Motor neuron (in vitro differentiated cells): ENCODE measurements around the gene RNF213. TPM values are rescaled to one million over a fixed set of nuclear protein-coding genes. Genes with fewer than 3 reads are reported as not detected.
A peak's percentile ranks its signal among the peaks of the same experiment; 100 is the strongest.

ENCODE experiments used
- ATAC-seq, 8 experiments: fragments of 200-7000 bp; cut with Tn5 transposase; replicated peaks in 6 of 8; 2 replicates each; pipeline ENCODE4 v1.8.0; 2021; ENCODE audit warnings: mild to moderate bottlenecking in 8 of 8, moderate library complexity in 8 of 8
- H3K27ac ChIP-seq, 2 donors: fragments of 250-450 bp; sonication (Bioruptor Pico); 2 replicates each; pipeline ENCODE4 v1.9.0; 2021; ENCODE audit warnings: antibody characterized with exemption in 2 of 2, mild to moderate bottlenecking in 2 of 2, moderate library complexity in 1 of 2
- H3K4me1 ChIP-seq, 2 donors: fragments of 250-450 bp; sonication (Bioruptor Pico); replicated peaks in 1 of 2; 2 replicates each; pipeline ENCODE4 v1.6.1; 2021; ENCODE audit warnings: antibody characterized with exemption in 2 of 2, mild to moderate bottlenecking in 2 of 2, moderate library complexity in 1 of 2
- H3K4me3 ChIP-seq, 5 donors: fragments of 250-450 bp; sonication (Bioruptor Pico); 2 replicates each; pipeline ENCODE4 v1.9.0; 2021; ENCODE audit warnings: antibody characterized with exemption in 5 of 5, mild to moderate bottlenecking in 5 of 5, moderate library complexity in 4 of 5
- WGBS, 10 experiments: fragments of 450-650 bp; shearing (Covaris generic); methylation state at CpG; one replicate each; pipeline ENCODE4 v1.0.0; 2022; 5-methylcytosine and 5-hydroxymethylcytosine counted together
- in situ Hi-C, 9 experiments: fragments of 400-800 bp; cut with MboI; loops; one replicate each; pipeline ENCODE4 v1.15.0; 2021; ENCODE audit warnings: low sequenced_read_pairs in 9 of 9, low pct_unique_long_range_greater_than_20kb in 2 of 9; ENCODE audit not compliant: unreplicated experiment in 9 of 9
- total RNA-seq, 8 experiments: library from RNA; unstranded; fragments of 300-600 nt; gene quantifications; 2 replicates each; pipeline versions ENCODE4 v1.2.3 to v1.2.4, GENCODE V29; 2022

Gene RNF213
- total RNA-seq, 8 experiments from 2014 or later = 9.2 to 161 (median 29.6) TPM

GRCh38 chr17:80437532-80437931 lies 176.9 kb downstream of the RNF213 start:
- no peak overlapping the region for H3K4me3 ChIP-seq
- no peak for ATAC-seq
- 64 to 100% (median 78%) methylated on average over 1 to 7 of the region's 10 CpGs; no CpG with 5 or more reads in 3 of the 10 experiments for WGBS, 10 experiments
- H3K4me1 ChIP-seq = peaks cover 6 to 10% of the 10 kb centered on the region in 2 donors
- in situ Hi-C loops = loop anchor here in 4 of 9 experiments (10.0 to 25.0 kb wide), 2 partner anchors 547 to 550 kb away; partner anchors contain the start of gene CHMP6 (in 2 of the 4)
- no peak overlapping the region for H3K27ac ChIP-seq

GRCh38 chr17:80438806-80439205 lies 178.2 kb downstream of the RNF213 start:
- Histone ChIP-seq H3K4me3 (no peak overlapping the region), H3K27ac (no peak overlapping the region), H3K4me1 (peaks cover 8 to 11% of the 10 kb centered on the region in 2 donors)
- in situ Hi-C loops = loop anchor here in 4 of 9 experiments (10.0 to 25.0 kb wide), 2 partner anchors 546 to 548 kb away; partner anchors contain the start of gene CHMP6 (in 2 of the 4)
- ATAC-seq = peak in 1 of 8 experiments; percentile 4
- WGBS, 10 experiments = 40% methylated on average over 1 of the region's 5 CpGs; no CpG with 5 or more reads in 9 of the 10 experiments

GRCh38 chr17:80439499-80439898 lies 178.8 kb downstream of the RNF213 start:
- peak in 5 of 8 experiments; percentile 19 to 52 (median 39) for ATAC-seq
- Histone ChIP-seq H3K4me1 (peaks cover 15 to 17% of the 10 kb centered on the region in 2 donors), H3K27ac (no peak overlapping the region), H3K4me3 (no peak overlapping the region)
- in situ Hi-C loops = loop anchor here in 4 of 9 experiments (10.0 to 25.0 kb wide), 2 partner anchors 545 to 548 kb away; partner anchors contain the start of gene CHMP6 (in 2 of the 4)
- 17 to 80% (median 40%) methylated on average over 1 to 4 of the region's 9 CpGs; no CpG with 5 or more reads in 2 of the 10 experiments for WGBS, 10 experiments

GRCh38 chr17:80441133-80441578 lies 180.5 kb downstream of the RNF213 start:
- Histone ChIP-seq H3K4me3 (no peak overlapping the region), H3K27ac (no peak overlapping the region), H3K4me1 (peaks cover 27 to 29% of the 10 kb centered on the region in 2 donors)
- WGBS, 10 experiments = 0% methylated on average over 1 to 2 of the region's 14 CpGs; no CpG with 5 or more reads in 8 of the 10 experiments
- ATAC-seq = peak in 5 of 8 experiments; percentile 24 to 97 (median 52)
- in situ Hi-C loops = loop anchor here in 2 of 9 experiments (25.0 kb wide), 1 partner anchor 546 kb away; the partner anchor contains the start of gene CHMP6 (in 2 of the 2)

- 55 to 75% (median 63%) methylated on average over 1 to 7 of the region's 14 CpGs; no CpG with 5 or more reads in 4 of the 10 experiments for WGBS, 10 experiments
- no peak for ATAC-seq
- no peak overlapping the region for H3K4me3 ChIP-seq
- in situ Hi-C loops = loop anchor here in 2 of 9 experiments (25.0 kb wide), 1 partner anchor 546 kb away; the partner anchor contains the start of gene CHMP6 (in 2 of the 2)
- H3K4me1 ChIP-seq = peaks cover 27 to 29% of the 10 kb centered on the region in 2 donors
- no peak overlapping the region for H3K27ac ChIP-seq
These were observed 181.1 kb downstream of the RNF213 start for GRCh38 chr17:80441598-80442322.

GRCh38 chr17:80442323-80442659 lies 181.6 kb downstream of the RNF213 start:
- Histone ChIP-seq H3K27ac (no peak overlapping the region), H3K4me1 (peaks cover 27 to 29% of the 10 kb centered on the region in 2 donors), H3K4me3 (no peak overlapping the region)
- WGBS, 10 experiments = 40 to 71% (median 51%) methylated on average over 1 to 7 of the region's 12 CpGs; no CpG with 5 or more reads in 5 of the 10 experiments
- in situ Hi-C loops = loop anchor here in 2 of 9 experiments (25.0 kb wide), 1 partner anchor 545 kb away; the partner anchor contains the start of gene CHMP6 (in 2 of the 2)
- ATAC-seq = no peak

- Histone ChIP-seq H3K4me1 (peaks cover 27 to 29% of the 10 kb centered on the region in 2 donors), H3K27ac (no peak overlapping the region), H3K4me3 (no peak overlapping the region)
- WGBS, 10 experiments = 81 to 100% methylated on average over 1 to 2 of the region's 4 CpGs; no CpG with 5 or more reads in 8 of the 10 experiments
- no peak for ATAC-seq
- in situ Hi-C loops = loop anchor here in 2 of 9 experiments (25.0 kb wide), 1 partner anchor 545 kb away; the partner anchor contains the start of gene CHMP6 (in 2 of the 2)
These were observed 182.1 kb downstream of the RNF213 start for GRCh38 chr17:80442764-80443163.

- in situ Hi-C loops = loop anchor here in 2 of 9 experiments (25.0 kb wide), 1 partner anchor 544 kb away; the partner anchor contains the start of gene CHMP6 (in 2 of the 2)
- Histone ChIP-seq H3K4me1 (peaks cover 27 to 29% of the 10 kb centered on the region in 2 donors), H3K27ac (no peak overlapping the region), H3K4me3 (no peak overlapping the region)
- 55 to 100% methylated on average over 2 to 4 of the region's 12 CpGs; no CpG with 5 or more reads in 8 of the 10 experiments for WGBS, 10 experiments
- no peak for ATAC-seq
These were observed 182.8 kb downstream of the RNF213 start for GRCh38 chr17:80443498-80443897.

- H3K27ac ChIP-seq = no peak overlapping the region
- H3K4me3 ChIP-seq = no peak overlapping the region
- H3K4me1 ChIP-seq = peaks cover 27 to 29% of the 10 kb centered on the region in 2 donors
- in situ Hi-C loops = loop anchor here in 2 of 9 experiments (25.0 kb wide), 1 partner anchor 543 kb away; the partner anchor contains the start of gene CHMP6 (in 2 of the 2)
- no CpG with 5 or more reads among the region's 31 CpGs for WGBS, 10 experiments
- ATAC-seq = peak in 3 of 8 experiments; percentile 5 to 13 (median 5)
These were observed 183.4 kb downstream of the RNF213 start for GRCh38 chr17:80443916-80444643.

GRCh38 chr17:80444644-80444979 lies 184.0 kb downstream of the RNF213 start:
- in situ Hi-C loops = loop anchor here in 2 of 9 experiments (25.0 kb wide), 1 partner anchor 543 kb away; the partner anchor contains the start of gene CHMP6 (in 2 of the 2)
- Histone ChIP-seq H3K4me1 (peaks cover 24 to 25% of the 10 kb centered on the region in 2 donors), H3K27ac (no peak overlapping the region), H3K4me3 (no peak overlapping the region)
- WGBS, 10 experiments = no CpG with 5 or more reads among the region's 6 CpGs
- peak in 5 of 8 experiments; percentile 39 to 54 (median 52) for ATAC-seq

- in situ Hi-C loops = loop anchor here in 2 of 9 experiments (25.0 kb wide), 1 partner anchor 542 kb away; the partner anchor contains the start of gene CHMP6 (in 2 of the 2)
- no peak overlapping the region for H3K27ac ChIP-seq
- no peak overlapping the region for H3K4me3 ChIP-seq
- WGBS, 10 experiments = no CpG with 5 or more reads among the region's 26 CpGs
- ATAC-seq = peak in 5 of 8 experiments; percentile 67 to 76 (median 73)
- peaks cover 22% of the 10 kb centered on the region in 2 donors for H3K4me1 ChIP-seq
These were observed 184.5 kb downstream of the RNF213 start for GRCh38 chr17:80445007-80445725.

- ATAC-seq = no peak
- no peak overlapping the region for H3K27ac ChIP-seq
- H3K4me3 ChIP-seq = no peak overlapping the region
- in situ Hi-C loops = loop anchor here in 2 of 9 experiments (25.0 kb wide), 1 partner anchor 542 kb away; the partner anchor contains the start of gene CHMP6 (in 2 of the 2)
- WGBS, 10 experiments = 40% methylated on average over 1 of the region's 10 CpGs; no CpG with 5 or more reads in 9 of the 10 experiments
- peaks cover 22% of the 10 kb centered on the region in 2 donors for H3K4me1 ChIP-seq
These were observed 185.1 kb downstream of the RNF213 start for GRCh38 chr17:80445726-80446110.
